ENCODE results near the gene NDUFB10. TPM values are rescaled to one million over a fixed set of nuclear protein-coding genes. Genes with fewer than 3 reads are reported as not detected.

The NDUFB10 gene
- total RNA-seq, 2 experiments from 2014 or later: 126 to 129 TPM

GRCh38 chr16:1940273-1941161, 18.8 kb upstream of the NDUFB10 start:
- Mint-ChIP-seq H3K4me1 (ENCODE audit: low read depth) (peaks cover 23% of the 10 kb centered on the region), H3K27me3 (no peaks in the 10 kb centered on the region), H3K27ac (no peak overlapping the region), H3K9me3 (no peaks in the 10 kb centered on the region), H3K4me3 (no peak overlapping the region), H3K36me3 (ENCODE audit: low read depth) (peaks cover 4% of the 10 kb centered on the region)
- no peak for TF ChIP-seq CTCF (IDR thresholded peaks at IDR 0.05)
- ATAC-seq (no peak), DNase-seq (no peak)
- intact Hi-C loops (cut with micrococcal nuclease): no loop called here
- POLR2A ChIA-PET: interaction anchor here (0.9 to 9.2 kb wide), 2 partner anchors 23 to 41 kb away, joined by 3 to 113 read pairs; partner anchors contain the start of genes NDUFB10, NOXO1, RNF151 and RPS2
- CTCF ChIA-PET: interaction anchor here (1.0 to 2.5 kb wide), 3 partner anchors 10 to 78 kb away, joined by 3 to 14 read pairs (median 9); no protein-coding TSS in a partner anchor

GRCh38 chr16:1941162-1942046, 17.9 kb upstream of the NDUFB10 start:
- Mint-ChIP-seq H3K27me3 (no peaks in the 10 kb centered on the region), H3K4me1 (ENCODE audit: low read depth) (peaks cover 23% of the 10 kb centered on the region), H3K27ac (no peak overlapping the region), H3K9me3 (no peaks in the 10 kb centered on the region), H3K36me3 (ENCODE audit: low read depth) (peaks cover 4% of the 10 kb centered on the region), H3K4me3 (peak overlapping the region; percentile 82)
- ChIA-PET POLR2A (interaction anchor here (0.9 to 9.2 kb wide), 2 partner anchors 22 to 40 kb away, joined by 3 to 113 read pairs; partner anchors contain the start of genes NDUFB10, NOXO1, RNF151 and RPS2), CTCF (interaction anchor here (1.0 to 2.5 kb wide), 3 partner anchors 10 to 79 kb away, joined by 3 to 14 read pairs (median 9); no protein-coding TSS in a partner anchor)
- DNase-seq (no peak), ATAC-seq (no peak)
- TF ChIP-seq CTCF (IDR thresholded peaks at IDR 0.05): no peak
- intact Hi-C loops (cut with micrococcal nuclease): no loop called here

GRCh38 chr16:1942047-1942809, 17.1 kb upstream of the NDUFB10 start:
- ChIA-PET CTCF (interaction anchor here (1.5 to 2.5 kb wide), 2 partner anchors 13 to 78 kb away, joined by 4 to 14 read pairs; no protein-coding TSS in a partner anchor), POLR2A (interaction anchor here (0.6 to 9.2 kb wide), 2 partner anchors 21 to 1722 kb away, joined by 3 to 113 read pairs; partner anchors contain the start of genes NDUFB10, RNF151 and RPS2)
- ATAC-seq (no peak), DNase-seq (peak; percentile 31)
- peak overlapping the region; percentile 82 for H3K4me3 Mint-ChIP-seq
- peaks cover 4% of the 10 kb centered on the region for H3K36me3 Mint-ChIP-seq (ENCODE audit: low read depth)
- H3K9me3 Mint-ChIP-seq: no peaks in the 10 kb centered on the region
- peak overlapping the region; percentile 59 for H3K27ac Mint-ChIP-seq
- H3K27me3 Mint-ChIP-seq: no peaks in the 10 kb centered on the region
- peaks cover 23% of the 10 kb centered on the region for H3K4me1 Mint-ChIP-seq (ENCODE audit: low read depth)
- TF ChIP-seq CTCF (IDR thresholded peaks at IDR 0.05): no peak
- intact Hi-C loops (cut with micrococcal nuclease): no loop called here

- DNase-seq: peak; percentile 100
- ChIA-PET POLR2A (interaction anchor here (0.6 to 9.2 kb wide), 5 partner anchors 20 to 1721 kb away, joined by 3 to 113 read pairs (median 3); partner anchors contain the start of genes NDUFB10, RNF151 and RPS2), CTCF (interaction anchor here (1.0 to 1.5 kb wide), 5 partner anchors 10 to 237 kb away, joined by 3 to 8 read pairs (median 4); partner anchors contain the start of gene MAPK8IP3)
- peak; percentile 99 for ATAC-seq
- H3K27me3 Mint-ChIP-seq: no peaks in the 10 kb centered on the region
- H3K27ac Mint-ChIP-seq: peak within 1 kb of the TSS; percentile 86
- H3K4me3 Mint-ChIP-seq: peak within 1 kb of the TSS; percentile 82
- H3K36me3 Mint-ChIP-seq (ENCODE audit: low read depth): peaks cover 4% of the 10 kb centered on the region
- no peaks in the 10 kb centered on the region for H3K9me3 Mint-ChIP-seq
- intact Hi-C loops (cut with micrococcal nuclease): no loop called here
- H3K4me1 Mint-ChIP-seq (ENCODE audit: low read depth): peaks cover 23% of the 10 kb centered on the region
- no peak for TF ChIP-seq CTCF (IDR thresholded peaks at IDR 0.05)
Observed at GRCh38 chr16:1942810-1943726, 16.3 kb upstream of the NDUFB10 start, which contains the start of gene MSRB1. Gene MSRB1, minus strand, starts transcription at chr16:1943199. Its CDS starts 43 bp downstream, at chr16:1943156.

Measured in activated CD8-positive, alpha-beta T cell treated with anti-CD3 and anti-CD28 coated beads for 36 hours (primary cell).